GM23248 (cell line): Measurements from ENCODE around the gene GADD45G. TPM values are rescaled to one million over a fixed set of nuclear protein-coding genes. Genes with fewer than 3 reads are reported as not detected.

Source experiments
- DNase-seq: peaks from one replicate; pipeline ENCODE4 v3.0.0-alpha.2; 2015
- H2AFZ ChIP-seq: fragments of 200-600 bp; sonication (generic); 2 replicates; pipeline ENCODE4 v1.6.1; 2016; ENCODE audit warnings: antibody characterized with exemption
- H3F3A ChIP-seq: fragments of 200-600 bp; sonication (generic); 2 replicates; pipeline ENCODE4 v1.6.1; 2016; ENCODE audit warnings: mild to moderate bottlenecking, antibody characterized with exemption, mixed run types; ENCODE audit not compliant: insufficient read depth
- H3K27ac ChIP-seq: fragments of 200-600 bp; sonication (generic); 2 replicates; pipeline ENCODE4 v1.5.1; 2016; ENCODE audit warnings: mild to moderate bottlenecking
- H3K27me3 ChIP-seq: fragments of 200-600 bp; sonication (generic); replicated peaks from 2 replicates; pipeline ENCODE4 v1.6.1; 2016; ENCODE audit warnings: mild to moderate bottlenecking; ENCODE audit not compliant: insufficient read depth
- H3K36me3 ChIP-seq: fragments of 200-600 bp; sonication (generic); 2 replicates; pipeline ENCODE4 v1.6.1; 2016; ENCODE audit warnings: low read depth, mild to moderate bottlenecking
- H3K4me1 ChIP-seq: fragments of 200-600 bp; sonication (generic); 2 replicates; pipeline ENCODE4 v1.6.1; 2016; ENCODE audit warnings: mild to moderate bottlenecking; ENCODE audit not compliant: insufficient read depth
- H3K4me2 ChIP-seq: fragments of 200-600 bp; sonication (generic); one replicate; pipeline ENCODE4 v1.6.1; 2016; ENCODE audit warnings: mild to moderate bottlenecking; ENCODE audit not compliant: unreplicated experiment
- H3K4me3 ChIP-seq: fragments of 200-600 bp; sonication (generic); 2 replicates; pipeline ENCODE4 v1.5.1; 2016; ENCODE audit warnings: mild to moderate bottlenecking
- H3K79me2 ChIP-seq: fragments of 200-600 bp; sonication (generic); 2 replicates; pipeline ENCODE4 v1.6.1; 2016; ENCODE audit warnings: mild to moderate bottlenecking; ENCODE audit not compliant: insufficient read depth
- H3K9ac ChIP-seq: fragments of 200-600 bp; sonication (generic); 2 replicates; pipeline ENCODE4 v1.6.1; 2016; ENCODE audit warnings: mild to moderate bottlenecking
- H3K9me2 ChIP-seq: fragments of 200-600 bp; sonication (generic); 2 replicates; pipeline ENCODE4 v1.6.1; 2016; ENCODE audit warnings: mixed run types, mild to moderate bottlenecking, moderate library complexity; ENCODE audit not compliant: insufficient read depth
- H3K9me3 ChIP-seq: fragments of 200-600 bp; sonication (generic); one replicate; pipeline ENCODE4 v1.6.1; 2017; ENCODE audit warnings: low read depth
- H4K20me1 ChIP-seq: fragments of 200-600 bp; sonication (generic); 2 replicates; pipeline ENCODE4 v1.6.0; 2016; ENCODE audit not compliant: insufficient read depth
- EZH2 ChIP-seq: fragments of 200-600 bp; sonication (generic); IDR thresholded peaks from 2 replicates; pipeline ENCODE4 v1.6.1; 2018; ENCODE audit warnings: antibody characterized with exemption, mild to moderate bottlenecking; ENCODE audit not compliant: insufficient read depth, poor library complexity, severe bottlenecking
- EZH2phosphoT487 ChIP-seq: fragments of 200-600 bp; sonication (generic); IDR thresholded peaks from 2 replicates; pipeline ENCODE4 v1.6.1; 2018; ENCODE audit warnings: antibody characterized with exemption, moderate library complexity, mild to moderate bottlenecking, low read depth; ENCODE audit not compliant: insufficient read depth
- WGBS, 2 experiments: methylation state at CpG; one replicate each; pipeline ENCODE4 v1.1.6; 2015 to 2017; ENCODE audit warnings: low lambda C conversion rate in 2 of 2, low coverage in 1 of 2; ENCODE audit errors: missing lambda C conversion rate in 2 of 2; 5-methylcytosine and 5-hydroxymethylcytosine counted together
- in situ Hi-C: fragments of 300-500 bp; cut with MboI; formaldehyde crosslinking; loops from 2 replicates; pipeline ENCODE4 v1.15.0; 2020
- polyA plus RNA-seq: library from polyadenylated mRNA; unstranded; fragments of >200 nt; fragmentation: Nextera tagmentation; extraction: Ambion mirVana; gene quantifications from 2 replicates; pipeline ENCODE4 v1.2.1, GENCODE V29; 2016
- total RNA-seq: library from RNA; depleted of rRNA; stranded (reverse); fragments of >200 nt; shearing (Covaris generic); gene quantifications from 2 replicates; pipeline ENCODE4 v1.2.3, GENCODE V29; 2014

GADD45G gene
- total and polyA plus RNA-seq, 2 experiments from 2014 or later, result 0.54 to 1.2 TPM

DNA sequence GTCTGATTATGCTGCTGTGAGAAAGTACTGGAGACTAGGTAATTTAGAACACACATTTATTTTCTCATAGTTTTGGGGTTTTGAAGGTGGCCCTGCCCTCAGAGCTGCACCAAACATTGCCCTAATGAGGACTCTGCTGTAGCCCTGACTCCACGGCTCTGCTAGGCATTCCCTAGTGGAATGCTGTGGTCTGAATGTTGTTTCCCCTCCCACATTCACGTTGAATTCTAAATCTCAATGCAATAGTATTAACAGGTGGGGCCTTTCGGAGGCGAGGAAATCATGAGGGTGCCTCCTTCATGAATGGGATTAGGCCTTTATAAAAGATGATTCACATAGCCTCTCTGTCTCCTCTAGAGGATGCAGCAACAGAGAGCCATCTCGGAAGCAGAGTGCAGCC, 25.7 kb downstream of the GADD45G start:
- peaks cover 14% of the 10 kb centered on the region for H3F3A ChIP-seq
- H3K27me3 ChIP-seq, result peaks cover 22% of the 10 kb centered on the region
- H4K20me1 ChIP-seq, result no peaks in the 10 kb centered on the region
- no peak overlapping the region for H3K27ac ChIP-seq
- H3K36me3 ChIP-seq, result no peaks in the 10 kb centered on the region
- peaks cover 5% of the 10 kb centered on the region; the same call in 1 of the 2 replicates for H3K4me1 ChIP-seq
- 55 to 58% methylated on average over 5 of the region's 5 CpGs for WGBS, 2 experiments
- no peaks in the 10 kb centered on the region for H3K79me2 ChIP-seq
- TF ChIP-seq EZH2 (no peak), EZH2phosphoT487 (no peak)
- in situ Hi-C loops, result no loop called here
- H3K9ac ChIP-seq, result no peak overlapping the region
- H2AFZ ChIP-seq, result no peak overlapping the region
- H3K9me2 ChIP-seq, result no peaks in the 10 kb centered on the region
- H3K9me3 ChIP-seq, result no peaks in the 10 kb centered on the region
- H3K4me3 ChIP-seq, result no peak overlapping the region
- H3K4me2 ChIP-seq, result no peak overlapping the region
- no peak for DNase-seq

DNA sequence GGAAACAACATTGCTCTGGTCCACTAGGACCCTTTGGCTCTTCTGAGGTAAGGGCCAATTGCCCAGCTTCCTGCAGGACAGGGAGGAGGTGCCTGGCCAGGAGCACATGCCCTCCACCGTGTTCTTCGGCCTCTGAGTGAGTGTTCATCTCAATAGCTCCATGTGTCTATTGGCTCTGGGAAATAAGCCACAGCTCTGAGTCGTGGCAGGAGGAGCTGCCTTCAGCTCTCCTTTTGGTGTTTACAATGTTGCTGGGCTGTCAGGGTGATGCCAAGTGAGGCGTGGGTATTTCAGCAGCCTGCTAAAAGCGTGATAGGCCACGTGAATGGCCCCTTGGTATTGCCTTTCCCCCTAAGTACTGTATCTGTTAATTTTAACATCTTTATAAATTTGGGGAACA, 26.6 kb downstream of the GADD45G start:
- Histone ChIP-seq H3K4me1 (peaks cover 5% of the 10 kb centered on the region; the same call in 1 of the 2 replicates), H3K79me2 (no peaks in the 10 kb centered on the region), H3K9me3 (no peaks in the 10 kb centered on the region), H3K9ac (no peak overlapping the region), H3K27me3 (peaks cover 18% of the 10 kb centered on the region), H4K20me1 (no peaks in the 10 kb centered on the region), H3F3A (peaks cover 17% of the 10 kb centered on the region), H3K36me3 (no peaks in the 10 kb centered on the region), H3K27ac (no peak overlapping the region), H3K4me3 (no peak overlapping the region), H3K4me2 (no peak overlapping the region), H2AFZ (no peak overlapping the region), H3K9me2 (no peaks in the 10 kb centered on the region)
- in situ Hi-C loops, result no loop called here
- peak; percentile 15 for DNase-seq
- no peak for TF ChIP-seq EZH2
- no peak for TF ChIP-seq EZH2phosphoT487
- whole genome bisulfite sequencing, 2 experiments, result 32 to 33% methylated on average over 6 of the region's 6 CpGs

DNA sequence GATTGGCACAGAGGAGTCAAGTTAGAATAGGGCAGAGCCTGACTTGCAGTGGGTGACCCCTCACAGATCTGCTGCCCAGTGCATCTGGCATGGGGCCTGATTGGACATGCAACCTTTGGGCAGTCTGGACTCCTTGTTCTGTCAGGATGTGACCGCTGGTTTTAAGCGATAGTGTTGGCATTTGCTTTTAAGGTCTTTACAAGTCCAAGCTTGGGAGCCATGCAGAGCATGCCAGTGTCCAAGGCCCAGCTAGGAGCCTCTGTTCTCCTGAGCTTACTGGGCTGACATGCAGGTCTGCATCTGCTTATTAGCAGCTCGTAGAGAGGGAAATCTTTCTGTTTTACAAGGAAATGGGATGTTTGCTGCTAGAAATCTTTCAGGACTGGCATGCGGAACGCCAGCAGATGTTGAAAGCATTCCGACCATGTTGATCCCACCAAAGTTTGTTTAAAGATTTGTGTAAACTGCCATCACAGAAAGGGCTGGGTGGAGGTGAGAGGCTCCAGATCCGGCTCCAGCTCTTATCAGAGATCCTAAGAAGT, 27.5 kb downstream of the GADD45G start:
- no peaks in the 10 kb centered on the region for H3K79me2 ChIP-seq
- in situ Hi-C loops, result no loop called here
- H2AFZ ChIP-seq, result no peak overlapping the region
- no peak overlapping the region for H3K4me3 ChIP-seq
- WGBS, 2 experiments, result 65 to 67% methylated on average over 7 of the region's 7 CpGs
- H3K27me3 ChIP-seq, result peaks cover 16% of the 10 kb centered on the region
- H3K9me2 ChIP-seq, result no peaks in the 10 kb centered on the region
- no peaks in the 10 kb centered on the region for H4K20me1 ChIP-seq
- H3K9me3 ChIP-seq, result no peaks in the 10 kb centered on the region
- H3K4me1 ChIP-seq, result peaks cover 5% of the 10 kb centered on the region; the same call in 1 of the 2 replicates
- no peaks in the 10 kb centered on the region for H3K36me3 ChIP-seq
- no peak for TF ChIP-seq EZH2phosphoT487
- TF ChIP-seq EZH2, result no peak
- no peak overlapping the region for H3K27ac ChIP-seq
- no peak for DNase-seq
- no peak overlapping the region for H3K4me2 ChIP-seq
- peaks cover 17% of the 10 kb centered on the region for H3F3A ChIP-seq
- H3K9ac ChIP-seq, result no peak overlapping the region

DNA sequence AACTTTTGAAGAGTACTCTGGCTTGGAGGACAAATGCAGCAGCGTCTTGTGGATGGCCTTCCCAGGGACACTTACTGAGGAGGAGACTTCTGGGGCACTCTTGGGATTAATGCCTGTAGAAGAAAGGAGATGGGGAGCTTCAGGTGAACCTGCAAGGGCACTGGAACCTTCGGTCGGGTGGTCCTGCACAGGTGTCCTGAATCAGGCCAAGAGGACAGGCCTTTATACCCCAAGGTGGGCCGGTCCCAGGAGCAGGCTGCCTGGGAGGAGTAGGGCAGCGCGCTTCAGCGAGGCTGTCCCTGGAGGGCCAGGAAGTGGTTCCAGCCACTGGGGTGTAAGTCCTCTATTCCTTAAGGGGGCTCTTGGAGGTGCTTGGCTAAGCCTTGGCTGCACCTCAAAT, 27.9 kb downstream of the GADD45G start:
- no peaks in the 10 kb centered on the region for H3K79me2 ChIP-seq
- TF ChIP-seq EZH2phosphoT487, result no peak
- TF ChIP-seq EZH2, result no peak
- H3K9me3 ChIP-seq, result no peaks in the 10 kb centered on the region
- peaks cover 16% of the 10 kb centered on the region for H3K27me3 ChIP-seq
- H3K4me1 ChIP-seq, result peaks cover 5% of the 10 kb centered on the region; the same call in 1 of the 2 replicates
- no peak overlapping the region for H3K9ac ChIP-seq
- in situ Hi-C loops, result no loop called here
- H3K4me2 ChIP-seq, result no peak overlapping the region
- H3K27ac ChIP-seq, result no peak overlapping the region
- H3K9me2 ChIP-seq, result no peaks in the 10 kb centered on the region
- 85 to 90% methylated on average over 7 of the region's 7 CpGs for WGBS, 2 experiments
- H4K20me1 ChIP-seq, result no peaks in the 10 kb centered on the region
- H3K4me3 ChIP-seq, result no peak overlapping the region
- no peak for DNase-seq
- H2AFZ ChIP-seq, result no peak overlapping the region
- H3F3A ChIP-seq, result peaks cover 17% of the 10 kb centered on the region
- H3K36me3 ChIP-seq, result no peaks in the 10 kb centered on the region
